ENCODE measurements around the gene SPECC1L. TPM values are rescaled to one million over a fixed set of nuclear protein-coding genes. Genes with fewer than 3 reads are reported as not detected.

Gene SPECC1L
- total and polyA plus RNA-seq, 10 of the 15 experiments (the other 5 are each of a cell fraction or from before 2014, with no cell fraction given) = 1.9 to 40.6 (median 19.1) TPM

DNA sequence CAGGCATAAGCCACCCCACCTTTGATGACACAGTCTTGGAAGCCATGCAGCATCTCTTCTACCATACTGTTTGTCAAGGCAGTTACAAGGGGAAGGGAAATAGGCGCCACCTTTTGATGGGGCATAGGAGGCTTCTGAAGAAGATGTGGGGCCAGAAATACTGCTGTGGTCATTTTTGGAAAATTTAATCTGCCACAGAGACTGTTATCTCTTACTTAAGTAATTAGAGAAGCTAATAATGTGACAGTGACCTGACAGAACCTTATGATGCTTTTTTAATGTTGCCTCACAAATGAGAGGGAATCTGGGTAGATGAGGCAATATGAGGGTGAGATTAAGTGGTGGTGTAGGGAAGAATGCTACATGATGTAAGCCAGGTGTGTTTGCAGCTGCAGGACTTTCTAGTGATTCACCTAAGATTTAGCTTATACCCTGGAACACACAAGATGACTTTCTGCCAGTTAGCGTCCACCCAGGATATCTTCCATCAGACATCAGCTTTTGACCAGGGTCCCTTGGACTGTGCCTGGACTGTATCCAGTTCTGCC is 122.5 kb downstream of the SPECC1L start:
- H3K4me3 ChIP-seq = no peak overlapping the region
- FAIRE-seq = no peak
- ChIA-PET CTCF (interaction anchor here (1.2 to 1.7 kb wide), 4 partner anchors 10 to 135 kb away, joined by 3 to 4 read pairs (median 4); no protein-coding TSS in a partner anchor), POLR2A (no interaction called here), SMC1A (ENCODE audit: uncharacterized antibody, unreplicated experiment) (interaction anchor here (0.8 to 1.4 kb wide), 3 partner anchors 10 to 68 kb away, joined by 3 to 4 read pairs (median 3); no protein-coding TSS in a partner anchor), RAD21 (ENCODE audit: unreplicated experiment) (interaction anchor here (1.3 kb wide), 1 partner anchor 63 kb away, joined by 3 read pairs; no protein-coding TSS in a partner anchor)
- no peak for DNase-seq (ENCODE audit: low read depth, low spot score)
- no peaks in the 10 kb centered on the region for H4K20me1 ChIP-seq (ENCODE audit: control insufficient read depth, insufficient read depth)
- peaks cover 1 to 7% of the 10 kb centered on the region in 2 experiments; a peak in 3 of 4 replicates for H3K36me3 ChIP-seq (ENCODE audit: control insufficient read depth in 2 of 2, insufficient read depth in 2 of 2, low read length in 1 of 2)
- TF ChIP-seq, protein P1, sequence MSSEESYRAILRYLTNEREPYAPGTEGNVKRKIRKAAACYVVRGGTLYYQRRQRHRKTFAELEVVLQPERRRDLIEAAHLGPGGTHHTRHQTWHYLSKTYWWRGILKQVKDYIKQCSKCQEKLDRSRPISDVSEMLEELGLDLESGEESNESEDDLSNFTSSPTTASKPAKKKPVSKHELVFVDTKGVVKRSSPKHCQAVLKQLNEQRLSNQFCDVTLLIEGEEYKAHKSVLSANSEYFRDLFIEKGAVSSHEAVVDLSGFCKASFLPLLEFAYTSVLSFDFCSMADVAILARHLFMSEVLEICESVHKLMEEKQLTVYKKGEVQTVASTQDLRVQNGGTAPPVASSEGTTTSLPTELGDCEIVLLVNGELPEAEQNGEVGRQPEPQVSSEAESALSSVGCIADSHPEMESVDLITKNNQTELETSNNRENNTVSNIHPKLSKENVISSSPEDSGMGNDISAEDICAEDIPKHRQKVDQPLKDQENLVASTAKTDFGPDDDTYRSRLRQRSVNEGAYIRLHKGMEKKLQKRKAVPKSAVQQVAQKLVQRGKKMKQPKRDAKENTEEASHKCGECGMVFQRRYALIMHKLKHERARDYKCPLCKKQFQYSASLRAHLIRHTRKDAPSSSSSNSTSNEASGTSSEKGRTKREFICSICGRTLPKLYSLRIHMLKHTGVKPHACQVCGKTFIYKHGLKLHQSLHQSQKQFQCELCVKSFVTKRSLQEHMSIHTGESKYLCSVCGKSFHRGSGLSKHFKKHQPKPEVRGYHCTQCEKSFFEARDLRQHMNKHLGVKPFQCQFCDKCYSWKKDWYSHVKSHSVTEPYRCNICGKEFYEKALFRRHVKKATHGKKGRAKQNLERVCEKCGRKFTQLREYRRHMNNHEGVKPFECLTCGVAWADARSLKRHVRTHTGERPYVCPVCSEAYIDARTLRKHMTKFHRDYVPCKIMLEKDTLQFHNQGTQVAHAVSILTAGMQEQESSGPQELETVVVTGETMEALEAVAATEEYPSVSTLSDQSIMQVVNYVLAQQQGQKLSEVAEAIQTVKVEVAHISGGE (CRISPR knock-in tag; IDR thresholded peaks at IDR 0.05) = no peak
- TF ChIP-seq RB1 (IDR thresholded peaks at IDR 0.05; ENCODE audit: borderline replicate concordance) (no peak), CBX3 (IDR thresholded peaks at IDR 0.05; ENCODE audit: borderline replicate concordance, low read depth) (no peak), POLR2AphosphoS5 (IDR thresholded peaks at IDR 0.05; ENCODE audit: low read length) (no peak), ZZZ3 (IDR thresholded peaks at IDR 0.05; ENCODE audit: control insufficient read depth, insufficient read length, low read depth) (no peak), ASH2L (IDR thresholded peaks at IDR 0.05; ENCODE audit: borderline replicate concordance, low read depth) (no peak), POLR2AphosphoS2 (IDR thresholded peaks at IDR 0.05; ENCODE audit: low read depth, low read length) (no peak), DPF2 (IDR thresholded peaks at IDR 0.05) (no peak), BACH1 (IDR thresholded peaks at IDR 0.05; ENCODE audit: borderline replicate concordance) (no peak), ZNF622 (IDR thresholded peaks at IDR 0.05) (no peak), NFXL1 (IDR thresholded peaks at IDR 0.05; ENCODE audit: borderline replicate concordance) (no peak)
- TF ChIP-seq, protein P2, sequence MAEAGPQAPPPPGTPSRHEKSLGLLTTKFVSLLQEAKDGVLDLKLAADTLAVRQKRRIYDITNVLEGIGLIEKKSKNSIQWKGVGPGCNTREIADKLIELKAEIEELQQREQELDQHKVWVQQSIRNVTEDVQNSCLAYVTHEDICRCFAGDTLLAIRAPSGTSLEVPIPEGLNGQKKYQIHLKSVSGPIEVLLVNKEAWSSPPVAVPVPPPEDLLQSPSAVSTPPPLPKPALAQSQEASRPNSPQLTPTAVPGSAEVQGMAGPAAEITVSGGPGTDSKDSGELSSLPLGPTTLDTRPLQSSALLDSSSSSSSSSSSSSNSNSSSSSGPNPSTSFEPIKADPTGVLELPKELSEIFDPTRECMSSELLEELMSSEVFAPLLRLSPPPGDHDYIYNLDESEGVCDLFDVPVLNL (IDR thresholded peaks at IDR 0.05; ENCODE audit: low read depth, low read length) = no peak
- TF ChIP-seq, protein P3, sequence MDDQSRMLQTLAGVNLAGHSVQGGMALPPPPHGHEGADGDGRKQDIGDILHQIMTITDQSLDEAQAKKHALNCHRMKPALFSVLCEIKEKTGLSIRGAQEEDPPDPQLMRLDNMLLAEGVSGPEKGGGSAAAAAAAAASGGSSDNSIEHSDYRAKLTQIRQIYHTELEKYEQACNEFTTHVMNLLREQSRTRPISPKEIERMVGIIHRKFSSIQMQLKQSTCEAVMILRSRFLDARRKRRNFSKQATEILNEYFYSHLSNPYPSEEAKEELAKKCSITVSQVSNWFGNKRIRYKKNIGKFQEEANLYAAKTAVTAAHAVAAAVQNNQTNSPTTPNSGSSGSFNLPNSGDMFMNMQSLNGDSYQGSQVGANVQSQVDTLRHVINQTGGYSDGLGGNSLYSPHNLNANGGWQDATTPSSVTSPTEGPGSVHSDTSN (IDR thresholded peaks at IDR 0.05; ENCODE audit: insufficient replicate concordance, low read depth, low read length) = no peak
- no peak overlapping the region for H3K9ac ChIP-seq (ENCODE audit: control insufficient read depth, insufficient read depth, low read length)
- in situ Hi-C loops (cut with MboI) (no loop called here), intact Hi-C loops (cut with micrococcal nuclease; ENCODE audit: unreplicated experiment) (no loop called here)
- no peak for ATAC-seq
- H3K79me2 ChIP-seq (ENCODE audit: control insufficient read depth, insufficient read depth, low read length) = no peaks in the 10 kb centered on the region
- no peak overlapping the region for H2AFZ ChIP-seq (ENCODE audit: control insufficient read depth, low read depth, low read length)
- no peak overlapping the region for H3K27ac ChIP-seq (ENCODE audit: control insufficient read depth, insufficient read depth)
- WGBS (ENCODE audit: insufficient coverage, insufficient replicate concordance, low lambda C conversion rate, missing lambda C conversion rate) = 100% methylated on average over 2 of the region's 2 CpGs
- BruUV-seq (replicated peaks) = no TSS peak
- no peaks in the 10 kb centered on the region; the same call in 1 of the 2 replicates for H3K4me1 ChIP-seq (ENCODE audit: control insufficient read depth, insufficient read depth, low read length)
- H3K9me3 ChIP-seq (replicated peaks; ENCODE audit: control insufficient read depth, insufficient read depth, low read length) = no peaks in the 10 kb centered on the region
- H3K4me2 ChIP-seq (ENCODE audit: control insufficient read depth, insufficient read depth) = no peak overlapping the region
- no peaks in the 10 kb centered on the region for H3K27me3 ChIP-seq (replicated peaks in 1 of 2; ENCODE audit: control insufficient read depth in 2 of 2, insufficient read depth in 2 of 2, low read length in 1 of 2)
